GM23248 (cell line): Measurements from ENCODE around the gene WDR48. TPM values are rescaled to one million over a fixed set of nuclear protein-coding genes. Genes with fewer than 3 reads are reported as not detected.

Source experiments
- DNase-seq: peaks from one replicate; pipeline ENCODE4 v3.0.0-alpha.2; 2015
- H2AFZ ChIP-seq: fragments of 200-600 bp; sonication (generic); 2 replicates; pipeline ENCODE4 v1.6.1; 2016; ENCODE audit warnings: antibody characterized with exemption
- H3F3A ChIP-seq: fragments of 200-600 bp; sonication (generic); 2 replicates; pipeline ENCODE4 v1.6.1; 2016; ENCODE audit warnings: mild to moderate bottlenecking, antibody characterized with exemption, mixed run types; ENCODE audit not compliant: insufficient read depth
- H3K27ac ChIP-seq: fragments of 200-600 bp; sonication (generic); 2 replicates; pipeline ENCODE4 v1.5.1; 2016; ENCODE audit warnings: mild to moderate bottlenecking
- H3K27me3 ChIP-seq: fragments of 200-600 bp; sonication (generic); replicated peaks from 2 replicates; pipeline ENCODE4 v1.6.1; 2016; ENCODE audit warnings: mild to moderate bottlenecking; ENCODE audit not compliant: insufficient read depth
- H3K36me3 ChIP-seq: fragments of 200-600 bp; sonication (generic); 2 replicates; pipeline ENCODE4 v1.6.1; 2016; ENCODE audit warnings: low read depth, mild to moderate bottlenecking
- H3K4me1 ChIP-seq: fragments of 200-600 bp; sonication (generic); 2 replicates; pipeline ENCODE4 v1.6.1; 2016; ENCODE audit warnings: mild to moderate bottlenecking; ENCODE audit not compliant: insufficient read depth
- H3K4me2 ChIP-seq: fragments of 200-600 bp; sonication (generic); one replicate; pipeline ENCODE4 v1.6.1; 2016; ENCODE audit warnings: mild to moderate bottlenecking; ENCODE audit not compliant: unreplicated experiment
- H3K4me3 ChIP-seq: fragments of 200-600 bp; sonication (generic); 2 replicates; pipeline ENCODE4 v1.5.1; 2016; ENCODE audit warnings: mild to moderate bottlenecking
- H3K79me2 ChIP-seq: fragments of 200-600 bp; sonication (generic); 2 replicates; pipeline ENCODE4 v1.6.1; 2016; ENCODE audit warnings: mild to moderate bottlenecking; ENCODE audit not compliant: insufficient read depth
- H3K9ac ChIP-seq: fragments of 200-600 bp; sonication (generic); 2 replicates; pipeline ENCODE4 v1.6.1; 2016; ENCODE audit warnings: mild to moderate bottlenecking
- H3K9me2 ChIP-seq: fragments of 200-600 bp; sonication (generic); 2 replicates; pipeline ENCODE4 v1.6.1; 2016; ENCODE audit warnings: mixed run types, mild to moderate bottlenecking, moderate library complexity; ENCODE audit not compliant: insufficient read depth
- H3K9me3 ChIP-seq: fragments of 200-600 bp; sonication (generic); one replicate; pipeline ENCODE4 v1.6.1; 2017; ENCODE audit warnings: low read depth
- H4K20me1 ChIP-seq: fragments of 200-600 bp; sonication (generic); 2 replicates; pipeline ENCODE4 v1.6.0; 2016; ENCODE audit not compliant: insufficient read depth
- EZH2 ChIP-seq: fragments of 200-600 bp; sonication (generic); IDR thresholded peaks from 2 replicates; pipeline ENCODE4 v1.6.1; 2018; ENCODE audit warnings: antibody characterized with exemption, mild to moderate bottlenecking; ENCODE audit not compliant: insufficient read depth, poor library complexity, severe bottlenecking
- EZH2phosphoT487 ChIP-seq: fragments of 200-600 bp; sonication (generic); IDR thresholded peaks from 2 replicates; pipeline ENCODE4 v1.6.1; 2018; ENCODE audit warnings: antibody characterized with exemption, moderate library complexity, mild to moderate bottlenecking, low read depth; ENCODE audit not compliant: insufficient read depth
- WGBS, 2 experiments: methylation state at CpG; one replicate each; pipeline ENCODE4 v1.1.6; 2015 to 2017; ENCODE audit warnings: low lambda C conversion rate in 2 of 2, low coverage in 1 of 2; ENCODE audit errors: missing lambda C conversion rate in 2 of 2; 5-methylcytosine and 5-hydroxymethylcytosine counted together
- in situ Hi-C: fragments of 300-500 bp; cut with MboI; formaldehyde crosslinking; loops from 2 replicates; pipeline ENCODE4 v1.15.0; 2020
- polyA plus RNA-seq: library from polyadenylated mRNA; unstranded; fragments of >200 nt; fragmentation: Nextera tagmentation; extraction: Ambion mirVana; gene quantifications from 2 replicates; pipeline ENCODE4 v1.2.1, GENCODE V29; 2016
- total RNA-seq: library from RNA; depleted of rRNA; stranded (reverse); fragments of >200 nt; shearing (Covaris generic); gene quantifications from 2 replicates; pipeline ENCODE4 v1.2.3, GENCODE V29; 2014

WDR48 gene
- total and polyA plus RNA-seq, 2 experiments from 2014 or later: 25.7 to 29.7 TPM

DNA sequence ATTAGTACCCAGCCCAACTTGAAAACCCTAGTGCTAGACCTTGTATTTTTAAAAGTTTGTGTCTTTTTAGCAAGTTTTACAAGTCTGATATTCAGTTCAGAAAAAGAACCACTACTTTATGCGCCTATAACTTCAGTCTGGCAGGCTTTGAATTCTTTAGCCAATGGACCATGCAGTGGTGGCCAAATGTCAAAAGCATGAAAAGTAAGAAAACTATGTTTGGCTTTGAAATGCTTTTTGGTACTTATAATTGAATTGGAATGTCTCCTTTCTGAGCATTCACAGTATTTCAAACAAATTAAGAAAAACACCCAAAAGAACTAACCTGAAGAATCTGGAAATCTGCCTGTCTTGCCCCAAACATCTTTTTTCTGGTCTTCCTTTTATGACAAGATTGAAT lies 12.8 kb downstream of the WDR48 start:
- H3K4me1 ChIP-seq: peaks cover 22% of the 10 kb centered on the region
- peaks cover 3% of the 10 kb centered on the region; the same call in 1 of the 2 replicates for H3K36me3 ChIP-seq
- H3K9me2 ChIP-seq: no peaks in the 10 kb centered on the region
- in situ Hi-C loops: no loop called here
- H3K27me3 ChIP-seq: no peaks in the 10 kb centered on the region
- H3K27ac ChIP-seq: peak overlapping the region; percentile 57
- WGBS, 2 experiments: 87 to 91% methylated on average over 1 of the region's 1 CpG
- H3K9ac ChIP-seq: no peak overlapping the region
- TF ChIP-seq EZH2: no peak
- no peak for TF ChIP-seq EZH2phosphoT487
- H3K4me3 ChIP-seq: no peak overlapping the region
- peak; percentile 73 for DNase-seq
- H2AFZ ChIP-seq: no peak overlapping the region
- no peaks in the 10 kb centered on the region for H4K20me1 ChIP-seq
- H3K79me2 ChIP-seq: peaks cover 63% of the 10 kb centered on the region
- H3F3A ChIP-seq: peaks cover 31% of the 10 kb centered on the region
- H3K4me2 ChIP-seq: peak overlapping the region; percentile 63
- no peaks in the 10 kb centered on the region for H3K9me3 ChIP-seq

DNA sequence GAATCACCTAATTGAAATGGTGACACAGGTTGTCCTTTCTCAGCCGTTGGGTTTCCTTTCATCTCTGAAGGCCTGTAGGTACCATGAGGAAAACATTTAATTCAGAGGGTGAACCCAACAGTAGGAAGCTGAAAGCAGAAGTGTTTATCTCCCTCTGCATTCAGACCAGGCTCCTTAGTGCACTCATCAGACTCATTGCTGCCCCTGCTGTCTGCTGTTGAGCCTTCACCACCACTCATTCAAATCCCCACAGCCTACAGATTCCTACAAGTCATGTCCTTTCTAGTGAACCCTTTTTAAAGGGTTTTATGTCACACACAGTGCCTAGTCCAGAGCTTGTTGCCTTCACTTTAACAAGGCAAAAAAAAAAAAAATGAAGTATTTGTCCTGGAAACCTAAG lies 13.4 kb downstream of the WDR48 start:
- peak overlapping the region; percentile 57 for H3K27ac ChIP-seq
- H3F3A ChIP-seq: peaks cover 31% of the 10 kb centered on the region
- H4K20me1 ChIP-seq: no peaks in the 10 kb centered on the region
- no peaks in the 10 kb centered on the region for H3K9me2 ChIP-seq
- 43 to 68% methylated on average over 1 of the region's 1 CpG for WGBS, 2 experiments
- H3K4me1 ChIP-seq: peaks cover 22% of the 10 kb centered on the region
- H2AFZ ChIP-seq: no peak overlapping the region
- DNase-seq: peak; percentile 78
- peaks cover 7% of the 10 kb centered on the region; the same call in 1 of the 2 replicates for H3K36me3 ChIP-seq
- H3K4me3 ChIP-seq: no peak overlapping the region
- peaks cover 57% of the 10 kb centered on the region for H3K79me2 ChIP-seq
- no peak for TF ChIP-seq EZH2phosphoT487
- no peak for TF ChIP-seq EZH2
- H3K9ac ChIP-seq: no peak overlapping the region
- H3K4me2 ChIP-seq: peak overlapping the region; percentile 63
- H3K9me3 ChIP-seq: no peaks in the 10 kb centered on the region
- in situ Hi-C loops: no loop called here
- H3K27me3 ChIP-seq: no peaks in the 10 kb centered on the region

DNA sequence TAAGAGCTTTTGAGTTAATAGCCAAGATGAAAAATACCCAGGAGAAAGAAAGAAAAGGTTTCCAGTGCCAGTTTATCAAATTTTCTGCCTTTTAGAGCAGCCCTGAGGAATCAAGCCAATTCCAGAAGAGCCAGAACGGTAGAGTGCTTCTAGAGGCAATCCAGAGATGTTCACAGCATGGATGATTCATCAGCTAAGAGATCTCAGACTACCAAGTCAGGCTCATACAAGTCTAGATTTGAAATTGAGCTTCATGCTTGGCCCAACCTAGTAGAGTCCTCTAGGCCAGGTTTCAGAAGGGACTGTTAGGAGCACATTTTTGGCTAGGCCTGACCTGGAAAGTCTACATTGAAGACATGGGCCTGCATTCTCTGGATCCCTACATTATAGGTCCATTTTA lies 15.5 kb downstream of the WDR48 start:
- Histone ChIP-seq H2AFZ (no peak overlapping the region), H3K4me2 (no peak overlapping the region), H3K9me3 (no peaks in the 10 kb centered on the region), H3F3A (peaks cover 31% of the 10 kb centered on the region), H3K36me3 (peaks cover 10% of the 10 kb centered on the region; the same call in 1 of the 2 replicates), H3K4me1 (peaks cover 22% of the 10 kb centered on the region), H4K20me1 (no peaks in the 10 kb centered on the region), H3K9me2 (no peaks in the 10 kb centered on the region), H3K79me2 (peaks cover 36% of the 10 kb centered on the region), H3K9ac (no peak overlapping the region), H3K27me3 (no peaks in the 10 kb centered on the region), H3K4me3 (no peak overlapping the region), H3K27ac (no peak overlapping the region)
- WGBS, 2 experiments: 44 to 55% methylated on average over 1 of the region's 1 CpG
- DNase-seq: peak; percentile 29
- TF ChIP-seq EZH2phosphoT487: no peak
- in situ Hi-C loops: no loop called here

DNA sequence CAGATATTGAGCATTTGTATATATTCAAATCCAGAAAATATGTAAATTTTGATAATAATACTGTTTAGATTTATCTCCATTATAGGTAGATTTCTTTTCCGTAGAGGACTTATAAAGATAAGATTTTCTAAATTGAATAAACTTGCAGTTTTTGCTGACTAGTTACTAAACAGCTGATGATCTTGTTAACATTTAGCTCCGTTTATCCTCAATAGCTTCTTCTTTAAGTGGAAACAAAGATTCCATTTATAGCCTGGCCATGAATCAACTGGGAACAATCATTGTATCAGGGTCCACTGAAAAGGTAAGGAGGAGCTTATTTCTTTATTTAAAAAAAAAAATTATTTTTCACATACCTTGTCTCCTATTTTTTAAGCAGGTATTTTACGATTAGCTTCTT lies 16.7 kb downstream of the WDR48 start:
- Histone ChIP-seq H3K9ac (no peak overlapping the region), H3K79me2 (peaks cover 24% of the 10 kb centered on the region), H3K36me3 (peaks cover 10% of the 10 kb centered on the region; the same call in 1 of the 2 replicates), H4K20me1 (no peaks in the 10 kb centered on the region), H3K4me2 (no peak overlapping the region), H3K4me3 (no peak overlapping the region), H3F3A (peaks cover 31% of the 10 kb centered on the region), H3K27ac (no peak overlapping the region), H3K9me2 (no peaks in the 10 kb centered on the region), H2AFZ (no peak overlapping the region), H3K9me3 (no peaks in the 10 kb centered on the region), H3K4me1 (peaks cover 22% of the 10 kb centered on the region), H3K27me3 (no peaks in the 10 kb centered on the region)
- WGBS, 2 experiments: 93 to 94% methylated on average over 3 of the region's 3 CpGs
- TF ChIP-seq EZH2: no peak
- in situ Hi-C loops: no loop called here
- no peak for DNase-seq

DNA sequence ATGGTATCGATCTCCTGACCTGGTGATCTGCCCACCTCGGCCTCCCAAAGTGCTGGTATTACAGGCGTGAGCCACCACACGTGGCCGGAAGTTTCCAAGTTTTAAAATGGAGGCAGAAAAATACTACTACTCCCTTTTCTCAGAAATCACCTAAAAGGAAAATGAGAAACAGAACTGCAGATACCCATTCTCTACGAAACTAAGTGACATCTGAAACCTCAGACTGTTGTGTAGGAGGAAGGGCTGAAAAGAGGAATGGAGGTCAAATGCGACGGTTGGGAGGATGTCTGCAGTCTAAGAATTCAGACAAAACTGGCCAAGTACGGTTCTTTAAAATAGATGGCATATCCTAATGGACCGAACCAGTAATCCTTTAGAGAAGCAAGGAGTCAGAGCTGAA lies 24.1 kb downstream of the WDR48 start:
- H4K20me1 ChIP-seq: no peaks in the 10 kb centered on the region
- H3K27ac ChIP-seq: no peak overlapping the region
- no peaks in the 10 kb centered on the region for H3K9me2 ChIP-seq
- H3K9me3 ChIP-seq: no peaks in the 10 kb centered on the region
- no peaks in the 10 kb centered on the region for H3K79me2 ChIP-seq
- no peak overlapping the region for H3K9ac ChIP-seq
- no peaks in the 10 kb centered on the region for H3K4me1 ChIP-seq
- no peak for DNase-seq
- no peak overlapping the region for H3K4me3 ChIP-seq
- 95 to 96% methylated on average over 10 of the region's 10 CpGs for WGBS, 2 experiments
- TF ChIP-seq EZH2phosphoT487 (no peak), EZH2 (no peak)
- peaks cover 28% of the 10 kb centered on the region for H3K36me3 ChIP-seq
- in situ Hi-C loops: no loop called here
- H2AFZ ChIP-seq: no peak overlapping the region
- H3F3A ChIP-seq: no peaks in the 10 kb centered on the region
- no peaks in the 10 kb centered on the region for H3K27me3 ChIP-seq
- no peak overlapping the region for H3K4me2 ChIP-seq
